GM19467 (cell line): ENCODE measurements around the gene ABCA2.
"Not testable (repeated sequence)": the region's sequence is repeated elsewhere in the genome, so short reads cannot be mapped to it uniquely, and the experiment has no call there.

Source experiments
- ATAC-seq: cut with Tn5 transposase; IDR thresholded peaks from one replicate; pipeline ENCODE4 v1.9.1; 2021; ENCODE audit warnings: mild to moderate bottlenecking, moderate library complexity; ENCODE audit not compliant: unreplicated experiment

ABCA2 gene

DNA sequence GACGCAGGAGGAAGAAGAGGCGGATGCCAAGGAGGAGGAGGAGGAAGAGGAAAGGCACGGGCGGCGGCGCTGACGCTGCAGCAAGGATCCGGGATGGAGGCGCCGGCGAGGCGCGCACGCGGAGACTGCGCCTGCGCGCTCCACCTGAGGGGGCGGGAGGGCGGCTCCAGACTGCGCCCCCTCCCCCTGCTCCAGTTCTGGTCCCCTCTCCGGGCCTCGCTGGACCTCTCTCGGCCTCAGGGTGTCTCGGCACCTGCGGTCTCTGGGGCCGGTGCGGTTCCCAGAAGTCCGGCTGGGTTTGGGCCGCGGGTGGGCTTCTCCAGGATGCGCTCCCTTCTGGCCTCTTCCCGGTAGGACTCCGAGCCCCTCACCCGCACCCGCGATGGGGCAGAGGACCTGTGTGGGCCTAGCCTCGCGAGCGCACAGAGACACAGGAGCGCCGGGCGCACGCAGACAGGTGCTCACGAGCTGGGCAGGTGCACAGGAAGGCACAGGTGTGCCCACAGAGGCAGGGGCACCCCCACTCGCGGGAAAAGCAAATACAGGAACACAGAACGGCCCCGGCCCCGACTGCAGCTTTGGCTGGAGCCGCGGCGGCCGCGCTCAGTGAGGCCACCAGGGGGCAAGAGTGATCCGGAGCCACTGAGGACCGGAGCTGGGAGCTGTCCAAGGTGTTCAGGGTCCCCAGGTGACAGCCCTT, 18.2 kb upstream of the ABCA2 start, which contains the start of gene NPDC1:
TSS of gene NPDC1 (minus strand) at position 90 of the 700 bp plus-strand sequence. CDS start 188 bp downstream, outside the sequence.
- ATAC-seq: no peak

DNA sequence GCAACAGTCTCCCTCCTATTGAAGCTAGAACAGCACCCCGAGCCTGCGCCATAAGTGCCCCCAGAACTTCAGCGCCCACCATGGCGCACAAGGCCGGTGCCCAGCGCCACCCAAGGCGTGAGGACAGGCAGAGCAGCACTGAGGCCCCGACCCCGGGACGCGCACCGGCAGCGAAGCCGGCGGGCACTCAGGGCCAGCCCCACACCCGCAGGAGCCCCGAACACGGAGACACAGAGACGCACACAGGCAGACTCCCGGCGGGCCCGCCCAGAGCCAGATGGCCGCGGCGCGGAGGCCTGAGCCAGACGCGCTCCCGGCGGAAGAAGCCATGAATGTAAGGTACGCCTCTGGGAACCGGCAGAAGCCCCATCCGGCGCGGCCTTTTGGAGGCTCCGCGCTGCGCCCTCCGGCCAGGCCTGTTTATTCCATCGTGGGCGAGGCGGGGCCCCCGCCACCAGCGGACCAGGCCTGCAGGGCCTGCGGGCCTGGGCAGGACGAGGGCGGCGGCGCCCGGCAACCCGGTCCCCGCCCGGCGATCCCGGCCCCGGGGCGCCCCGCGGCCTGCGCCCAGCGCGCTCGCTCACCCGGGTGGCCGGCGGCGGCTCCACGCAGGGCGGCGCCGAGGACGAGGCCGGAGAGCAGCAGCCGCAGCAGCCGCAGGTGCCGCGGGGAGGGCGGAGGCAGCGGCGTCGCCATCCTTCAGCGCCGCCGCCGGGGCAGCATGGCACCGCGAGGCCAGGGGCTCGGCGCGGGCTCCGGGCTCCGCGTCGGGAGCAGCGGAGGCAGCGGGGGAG, 17.5 kb upstream of the ABCA2 start:
- no peak for ATAC-seq

DNA sequence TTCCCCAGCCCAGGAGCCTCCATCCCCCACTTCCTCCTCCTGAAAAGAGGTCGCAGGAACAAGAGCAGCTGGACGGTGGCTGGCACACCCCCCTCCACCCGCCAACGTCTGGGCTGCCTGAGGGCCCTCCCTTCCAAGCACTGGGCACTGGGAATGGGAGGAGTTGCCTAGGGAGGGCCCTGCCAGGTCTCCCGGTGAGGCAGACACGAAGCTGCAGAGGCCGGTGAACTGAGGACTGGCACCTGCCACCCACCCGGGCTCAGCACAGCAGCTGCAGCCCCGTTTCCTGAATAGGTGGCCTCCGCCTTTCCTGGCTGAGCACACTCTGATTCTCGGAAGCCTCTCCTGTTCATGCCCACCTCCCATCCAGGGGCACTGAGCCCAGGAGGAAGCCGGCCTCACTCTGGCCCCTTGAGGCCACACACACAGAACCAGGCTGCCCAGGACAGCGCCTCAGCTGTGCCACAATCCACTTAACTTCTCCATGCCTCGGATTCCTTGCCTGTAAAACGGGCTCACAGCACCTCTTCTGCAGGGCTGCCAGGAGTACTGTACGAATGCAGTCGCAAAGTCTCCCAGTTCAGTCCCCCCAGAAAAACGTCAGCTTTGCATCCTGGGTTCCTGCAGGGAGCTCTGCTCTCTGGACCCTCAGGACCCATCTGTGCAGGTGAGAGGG, 16.6 kb upstream of the ABCA2 start:
- ATAC-seq: no peak

DNA sequence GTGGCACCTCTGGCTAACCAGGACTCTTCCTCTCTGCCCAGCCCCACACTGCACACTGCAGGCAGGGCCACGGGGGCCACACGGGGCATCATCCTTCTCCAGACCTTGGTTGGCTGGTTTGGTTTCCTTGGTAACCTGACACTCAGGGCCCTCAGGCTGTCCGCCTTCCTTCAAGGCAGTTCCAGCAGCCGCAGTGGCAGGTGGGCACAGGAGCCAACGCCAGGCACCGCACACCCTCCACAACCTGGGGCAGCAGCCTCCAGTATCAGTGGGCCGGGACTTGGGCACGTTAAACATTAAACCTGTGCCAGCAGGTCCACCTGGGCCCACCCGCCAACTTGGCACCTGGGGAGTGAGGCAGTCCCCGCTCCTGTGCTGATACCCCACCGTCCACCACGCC, 16.0 kb upstream of the ABCA2 start:
- no peak for ATAC-seq

DNA sequence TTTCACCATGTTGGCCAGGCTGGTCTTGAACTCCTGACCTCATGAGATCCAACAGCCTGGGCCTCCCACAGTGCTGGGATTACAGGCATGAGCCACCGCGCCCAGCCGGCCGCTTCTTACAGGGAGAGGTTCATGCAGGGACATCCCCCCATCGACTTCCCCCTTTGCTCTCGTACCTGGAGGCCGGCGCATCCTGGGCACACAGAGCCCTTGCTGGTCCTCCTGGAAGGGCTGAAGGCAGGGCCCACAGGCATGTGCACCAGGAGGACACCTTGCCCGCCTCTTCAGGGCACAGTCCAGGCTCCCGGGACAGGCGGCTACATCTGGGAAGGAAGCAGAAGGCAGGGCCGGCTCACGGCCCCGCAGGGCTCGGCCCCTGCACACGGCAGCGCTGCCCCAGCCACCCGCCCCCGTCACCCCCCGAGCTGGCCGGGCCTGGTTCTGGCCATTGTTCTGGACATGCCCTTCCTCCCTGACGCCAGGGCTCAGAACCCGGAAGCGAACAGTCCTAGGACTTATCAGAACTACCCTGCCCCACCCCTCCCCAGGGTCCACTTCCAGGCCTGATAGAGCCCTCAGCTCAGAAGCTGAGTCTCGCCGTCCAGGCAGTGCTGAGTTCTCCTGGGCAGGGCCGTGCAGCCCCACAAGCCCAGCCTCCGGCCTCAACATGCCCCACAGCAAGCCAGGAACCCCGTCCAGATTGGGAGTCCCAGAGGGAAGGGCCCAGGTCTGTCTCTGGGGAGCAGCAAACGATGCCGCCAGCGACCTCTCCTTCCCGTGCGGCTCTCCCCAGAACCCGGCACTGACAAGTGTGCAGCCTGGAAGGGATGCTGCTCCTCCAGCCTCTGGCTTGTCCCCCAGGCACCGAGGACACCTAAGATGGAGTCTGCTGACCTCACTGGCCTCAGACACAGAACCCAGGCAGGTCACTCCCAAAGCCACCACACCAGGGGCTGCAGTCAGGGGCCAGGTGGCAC, 15.0 kb upstream of the ABCA2 start:
- no peak for ATAC-seq

DNA sequence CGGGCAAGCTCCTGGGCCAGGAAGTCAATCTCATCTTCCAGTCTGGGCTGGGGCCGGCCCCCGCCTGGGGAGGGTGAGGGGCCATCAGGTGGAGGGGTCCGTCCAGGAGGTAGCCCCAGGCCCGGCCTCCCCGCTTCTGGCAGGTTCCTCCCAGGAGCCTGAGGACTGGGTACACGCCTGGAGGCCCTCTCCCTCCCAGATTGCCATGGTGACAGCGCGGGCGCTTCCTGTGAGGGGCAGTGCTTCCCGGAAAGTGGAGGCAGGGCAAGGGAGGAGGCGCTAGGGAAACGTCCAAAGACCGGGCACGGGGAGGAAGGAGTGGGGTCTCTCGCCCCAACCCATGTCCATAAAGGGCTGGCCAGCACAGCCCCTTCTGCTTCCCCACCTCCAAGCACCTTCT, 13.1 kb upstream of the ABCA2 start:
- ATAC-seq: no peak

DNA sequence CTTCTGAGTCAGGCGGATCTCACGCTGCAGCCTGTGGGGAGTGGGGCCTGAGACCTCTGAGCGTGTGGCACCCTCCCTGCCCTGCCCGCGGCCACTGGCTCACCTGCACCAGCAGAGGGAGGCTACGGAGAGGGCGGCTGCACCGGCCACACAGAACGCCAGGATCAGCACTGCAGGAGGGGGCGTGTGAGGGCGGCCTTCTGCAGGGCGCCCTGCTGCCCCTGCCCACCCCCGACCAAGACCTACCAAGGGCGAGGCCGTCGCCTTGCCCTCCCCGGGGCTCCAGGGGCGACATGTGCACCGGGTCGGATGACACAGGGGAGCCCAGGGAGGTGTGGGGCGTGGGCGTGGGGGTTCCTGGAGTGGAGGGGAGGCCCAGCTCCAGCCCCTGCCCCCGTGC, 12.5 kb upstream of the ABCA2 start:
- ATAC-seq: no peak

DNA sequence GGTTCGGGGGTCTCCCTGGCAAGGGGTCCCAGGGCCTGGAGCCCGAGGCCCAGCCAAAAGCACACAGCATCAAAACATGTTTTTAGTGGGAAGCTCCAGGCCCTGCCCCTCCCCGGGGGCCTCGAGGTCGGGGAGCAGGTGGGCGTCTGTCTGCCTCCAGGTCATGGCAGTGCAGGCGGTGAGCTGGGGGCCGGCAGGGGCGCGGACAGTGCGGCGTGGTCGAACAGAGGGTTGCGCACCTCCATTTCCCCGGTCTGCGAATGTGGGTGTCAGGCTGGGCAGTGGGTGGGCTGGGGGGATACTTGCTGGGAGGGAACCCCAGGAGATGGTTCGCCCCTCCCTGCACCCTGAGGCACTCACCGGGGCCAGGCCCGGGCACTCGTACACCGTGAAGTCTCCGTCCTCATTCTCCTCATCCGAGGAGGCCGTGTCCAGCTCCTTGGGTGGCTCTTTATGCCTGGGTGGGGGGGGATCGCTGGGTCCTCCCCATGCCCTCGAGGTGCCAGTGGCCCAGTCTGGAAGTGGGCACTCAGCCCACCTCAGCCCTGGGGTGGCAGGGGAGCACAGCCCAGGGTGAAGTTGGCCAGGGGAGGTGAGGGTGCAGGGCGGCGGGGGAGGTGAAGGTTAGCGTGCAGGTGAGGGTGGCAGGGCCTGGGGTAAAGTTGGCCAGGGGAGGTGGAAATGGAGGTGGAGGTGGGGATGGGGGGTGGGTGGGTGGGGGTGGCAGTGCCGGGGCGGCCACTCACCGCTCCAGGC, 11.8 kb upstream of the ABCA2 start:
- no peak for ATAC-seq

DNA sequence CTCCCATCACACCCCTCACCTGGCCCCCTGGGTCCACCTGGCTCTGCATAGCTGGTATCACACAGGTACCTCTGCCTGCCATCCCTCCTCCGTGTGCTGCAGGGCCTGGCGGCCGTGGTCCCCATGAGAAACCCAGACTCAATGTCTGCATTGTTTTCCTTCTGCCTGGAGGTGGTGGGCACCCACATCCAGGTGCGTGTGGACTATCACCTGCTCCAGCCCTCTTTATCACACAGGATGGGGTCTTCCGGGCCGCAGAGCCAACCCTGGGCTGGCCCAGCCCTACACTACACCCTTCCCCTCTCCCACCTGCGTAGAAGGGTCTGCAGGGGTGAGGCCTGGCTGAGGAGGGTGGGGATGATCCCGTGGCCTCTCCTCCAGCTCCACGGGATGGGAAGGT, 10.9 kb upstream of the ABCA2 start:
- no peak for ATAC-seq

DNA sequence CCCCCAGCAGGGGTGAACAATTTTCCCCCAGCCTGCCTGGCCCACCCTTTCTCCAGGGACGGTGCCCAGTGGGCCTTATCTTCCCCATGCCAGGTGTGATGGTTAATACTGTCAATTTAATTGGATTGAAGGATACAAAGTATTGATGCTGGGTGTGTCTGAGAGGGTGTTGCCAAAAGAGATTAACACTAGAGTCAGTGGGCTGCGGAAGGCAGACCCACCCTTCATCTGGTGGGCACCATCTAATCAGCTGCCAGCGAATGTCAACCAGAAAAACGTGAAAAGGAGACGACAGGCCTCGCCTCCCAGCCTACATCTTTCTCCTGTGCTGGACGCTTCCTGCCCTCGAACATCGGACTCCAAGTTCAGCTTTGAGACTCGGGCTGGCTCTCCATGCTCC, 9.4 kb upstream of the ABCA2 start:
- no peak for ATAC-seq

DNA sequence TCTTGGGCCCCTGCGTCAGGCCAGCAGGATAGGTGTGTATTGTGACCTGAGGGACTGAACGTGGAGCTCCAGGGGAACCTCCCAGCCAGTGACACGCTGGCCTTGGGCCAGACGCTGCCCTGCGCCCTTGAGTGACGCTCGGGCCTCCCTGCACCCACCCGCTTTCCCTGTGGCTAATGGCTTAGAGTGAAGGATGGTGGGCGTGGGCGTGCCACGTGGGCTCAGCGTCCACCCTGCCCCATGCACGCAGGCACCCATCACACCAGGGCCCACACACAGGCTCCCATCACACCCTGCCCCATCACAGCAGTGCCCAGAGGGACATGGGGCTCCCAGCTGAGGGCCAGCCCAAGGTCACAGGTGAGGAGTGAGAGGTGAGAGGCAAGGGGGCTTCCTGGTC, 9.0 kb upstream of the ABCA2 start:
- ATAC-seq: no peak

DNA sequence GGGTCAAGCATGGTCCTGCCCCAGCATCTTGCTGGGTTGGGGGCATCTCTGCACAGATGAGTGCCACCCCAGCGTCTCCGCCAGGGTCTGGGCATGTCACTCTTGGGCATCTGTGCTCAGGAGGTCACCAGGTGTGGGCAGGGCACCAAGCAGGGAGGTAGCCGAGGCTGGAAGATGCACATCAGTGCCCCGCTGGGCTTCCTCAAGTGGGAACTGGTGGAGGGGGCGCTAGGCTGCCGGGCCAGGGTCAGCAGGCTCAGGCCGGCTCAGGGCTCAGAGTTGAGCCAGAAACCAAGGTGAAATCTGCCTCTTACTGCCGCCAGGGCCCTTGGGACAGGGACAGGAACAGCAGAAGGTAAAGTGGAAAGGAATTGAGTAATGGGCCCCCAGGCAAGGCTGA, 7.9 kb upstream of the ABCA2 start:
- ATAC-seq: no peak

DNA sequence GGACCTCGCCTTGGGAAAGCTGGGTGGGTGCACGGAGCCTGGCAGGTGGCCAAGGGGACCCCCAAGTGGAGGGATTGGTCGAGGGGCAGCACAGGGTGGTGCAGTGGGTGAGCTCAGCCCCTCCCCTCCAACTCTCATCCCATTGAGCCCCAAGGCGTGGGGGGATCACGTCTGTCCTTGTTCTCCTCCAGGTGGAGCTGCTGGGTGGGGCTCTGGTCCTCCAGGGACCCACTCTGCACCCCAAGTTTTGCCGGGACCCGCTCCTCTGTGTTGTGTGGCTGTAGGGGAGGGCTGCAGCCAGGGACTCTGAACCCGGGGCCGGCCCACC, 7.4 kb upstream of the ABCA2 start:
- no peak for ATAC-seq

DNA sequence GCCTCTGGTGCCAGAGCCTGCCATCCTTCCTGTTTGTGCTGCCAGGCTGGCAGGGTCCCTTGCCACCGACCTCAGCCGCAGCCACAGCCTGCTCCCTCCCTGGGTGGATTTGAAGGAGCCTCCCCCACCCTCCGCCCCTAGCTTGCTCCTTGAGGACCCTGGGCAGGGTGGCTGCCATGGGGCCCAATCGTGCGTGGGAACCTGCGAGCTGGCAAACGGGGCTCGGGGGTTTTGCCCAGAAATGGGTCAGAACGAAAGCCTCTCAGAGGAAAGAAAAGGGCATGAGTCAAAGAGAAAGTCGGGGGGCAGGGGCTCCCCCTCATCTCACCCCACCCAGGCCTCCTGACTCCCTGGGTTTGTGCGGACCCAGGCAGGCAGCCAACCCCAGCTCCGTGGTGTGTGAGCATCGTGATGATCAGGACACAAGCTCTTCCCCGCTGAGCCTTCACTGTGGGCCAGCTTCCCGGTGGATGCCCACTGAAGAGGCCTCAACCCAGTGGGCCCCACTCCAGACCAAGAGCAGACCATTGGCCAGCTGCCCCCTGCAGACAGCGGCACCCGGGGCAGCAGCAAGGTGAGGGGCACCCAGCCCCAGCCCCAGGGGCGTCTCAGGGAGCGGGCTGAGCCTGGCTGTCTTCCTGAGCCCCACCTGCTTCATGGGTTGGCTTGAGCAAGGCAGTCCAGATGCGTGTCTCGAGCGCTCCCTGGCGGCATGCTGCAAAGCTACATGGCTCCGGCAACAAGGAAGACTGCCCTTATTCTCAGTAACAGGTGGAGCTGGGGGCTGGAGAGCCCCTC, 6.9 kb upstream of the ABCA2 start:
- ATAC-seq: no peak

DNA sequence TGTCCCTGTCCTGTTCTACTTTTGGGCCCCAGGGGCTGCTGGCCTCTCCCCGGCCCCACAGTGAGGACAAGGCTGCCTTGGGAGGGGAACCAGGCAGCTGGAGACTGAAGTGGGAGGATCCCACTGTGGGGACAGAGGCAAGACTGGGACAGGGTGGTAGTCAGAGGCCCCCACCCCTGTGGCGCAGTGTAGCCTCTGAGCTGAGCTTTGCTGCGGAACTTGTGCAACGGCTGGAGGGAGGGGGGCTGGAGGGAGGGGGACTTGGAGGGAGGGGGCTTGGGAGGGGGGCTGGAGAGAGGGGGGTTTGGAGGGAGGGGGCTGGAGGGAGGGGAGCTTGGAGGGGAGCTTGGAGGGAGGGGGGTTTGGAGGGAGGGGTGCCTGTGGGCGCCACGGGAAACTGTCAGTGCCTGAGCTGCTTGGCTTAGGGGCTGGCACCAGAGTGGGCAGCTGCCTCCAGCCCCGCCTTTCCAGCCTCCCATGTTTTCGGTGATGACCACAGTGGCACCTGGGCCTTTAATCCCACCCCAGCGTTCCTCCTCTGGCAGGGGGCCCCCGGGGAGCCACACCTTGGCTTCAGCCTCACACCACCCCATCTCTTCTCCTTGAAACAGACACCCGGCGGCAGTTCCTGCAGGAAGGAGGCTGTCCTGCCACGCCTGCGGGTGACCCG, 6.1 kb upstream of the ABCA2 start:
- ATAC-seq: no peak

DNA sequence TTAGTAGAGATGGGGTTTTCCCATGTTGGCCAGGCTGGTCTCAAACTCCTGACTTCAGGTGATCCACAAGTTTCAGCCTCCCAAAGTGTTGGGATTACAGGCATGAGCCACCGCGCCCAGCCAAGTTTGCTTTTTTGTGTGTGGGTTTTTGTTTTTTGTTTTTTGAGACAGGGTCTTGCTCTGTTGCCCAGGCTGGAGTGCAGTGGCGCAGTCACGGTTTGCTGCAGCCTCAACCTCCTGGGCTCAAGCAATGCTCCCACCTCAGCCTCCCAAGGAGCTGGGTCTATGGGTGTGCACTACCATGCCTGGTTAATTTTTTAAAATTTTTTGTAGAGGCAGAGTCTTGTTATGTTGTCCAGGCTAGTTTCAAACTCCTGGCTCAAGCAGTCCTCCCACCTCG, 5.4 kb upstream of the ABCA2 start:
- not testable (repeated sequence) for ATAC-seq

DNA sequence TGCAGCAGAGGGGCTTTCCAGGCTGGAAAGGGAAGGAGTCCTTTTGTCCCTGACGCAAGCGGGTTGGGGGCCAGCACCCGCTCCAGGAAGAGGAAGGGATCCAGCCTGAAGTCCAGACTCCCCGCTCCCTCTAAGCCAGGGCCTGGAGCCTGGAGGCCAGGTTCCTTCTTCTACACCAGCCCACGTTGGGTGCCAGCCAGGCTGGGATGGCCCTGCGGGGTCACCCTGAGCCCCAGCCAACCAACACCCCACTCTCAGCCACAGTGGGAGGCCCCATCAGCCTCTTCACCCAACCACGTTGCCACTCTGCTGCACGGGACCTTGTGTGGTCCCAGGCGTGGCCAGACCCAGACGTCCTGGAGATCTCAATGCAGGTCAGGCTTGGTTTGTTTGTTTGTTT, 4.8 kb upstream of the ABCA2 start:
- ATAC-seq: no peak

DNA sequence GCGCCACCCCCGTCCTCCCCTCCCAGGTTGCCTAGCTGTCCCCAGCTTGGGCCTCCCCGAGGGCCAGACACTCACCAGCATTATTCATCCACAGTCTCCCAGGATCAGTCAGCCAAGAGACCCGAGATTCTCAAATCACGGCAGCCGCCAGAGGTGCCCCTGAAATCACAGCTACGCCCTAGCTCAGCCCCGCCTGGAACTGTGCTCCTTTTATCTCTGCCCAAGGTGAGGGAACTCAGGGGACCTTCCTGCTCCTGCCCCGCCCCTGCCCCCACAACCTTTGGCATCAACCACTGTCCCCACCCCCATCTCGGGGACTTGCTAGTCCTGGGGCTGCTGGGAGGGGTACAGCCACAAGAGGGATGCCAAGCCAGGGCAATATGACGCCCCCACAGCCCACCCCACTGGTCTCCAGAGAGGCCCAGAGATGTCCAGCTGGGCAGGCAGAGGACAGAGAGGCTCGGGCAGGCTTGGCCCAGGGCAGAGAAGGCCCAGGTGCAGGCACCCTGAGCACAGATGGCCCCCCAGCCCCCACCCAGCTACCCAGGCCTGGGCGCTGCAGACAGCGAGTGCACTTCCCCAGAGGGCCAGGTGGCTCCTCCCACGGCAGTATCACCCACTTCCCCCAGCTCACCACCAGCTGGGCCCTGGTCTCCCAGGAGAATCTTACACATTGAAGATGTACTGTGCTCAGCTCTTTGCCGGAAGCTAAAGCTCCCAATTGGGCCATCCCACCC, 4.0 kb upstream of the ABCA2 start, which contains the start of gene FUT7:
TSS of gene FUT7 (minus strand) at position 185 of the 737 bp plus-strand sequence. CDS start at position 88, 97 bp downstream.
- no peak for ATAC-seq
